ENCODE results near the gene DESI1. TPM values are rescaled to one million over a fixed set of nuclear protein-coding genes. Genes with fewer than 3 reads are reported as not detected.
"Not testable (repeated sequence)": the region's sequence is repeated elsewhere in the genome, so short reads cannot be mapped to it uniquely, and the experiment has no call there.

Gene DESI1
- total RNA-seq, 1 experiment from 2014 or later, result 20.9 TPM

- BruUV-seq (replicated peaks), result no TSS peak
- Histone ChIP-seq H4K20me1 (ENCODE audit: low read length) (peaks cover 7% of the 10 kb centered on the region; the same call in 1 of the 2 replicates), H3K9me3 (ENCODE audit: low read length) (no peaks in the 10 kb centered on the region), H3F3A (ENCODE audit: low read length, unreplicated experiment) (peaks cover 3% of the 10 kb centered on the region), H3K36me3 (ENCODE audit: low read depth, low read length) (peaks cover 60% of the 10 kb centered on the region), H3K4me3 (ENCODE audit: low read length) (no peak overlapping the region), H3K4me1 (ENCODE audit: insufficient read depth, low read length) (peaks cover 10% of the 10 kb centered on the region; the same call in 1 of the 2 replicates), H3K79me2 (ENCODE audit: low read length) (peaks cover 54% of the 10 kb centered on the region), H3K27ac (ENCODE audit: low read length) (no peak overlapping the region), H3K4me2 (ENCODE audit: low read length) (no peak overlapping the region), H3K9ac (ENCODE audit: low read length) (no peak overlapping the region), H2AFZ (ENCODE audit: low read length) (no peak overlapping the region), H3K9me2 (replicated peaks; ENCODE audit: low read length) (no peaks in the 10 kb centered on the region), H3K27me3 (ENCODE audit: low read length) (no peaks in the 10 kb centered on the region)
- TF ChIP-seq EZH2 (IDR thresholded peaks at IDR 0.05; ENCODE audit: low read length, unreplicated experiment), result no peak
- no peak for TF ChIP-seq EZH2phosphoT487 (IDR thresholded peaks at IDR 0.05; ENCODE audit: borderline replicate concordance, low read length)
- TF ChIP-seq CTCF (conservative IDR thresholded peaks at IDR 0.05; ENCODE audit: low read depth, low read length), result no peak
- DNase-seq (no peak), ATAC-seq (no peak)
- CTCF ChIA-PET, result no interaction called here
- POLR2A ChIA-PET (ENCODE audit: unreplicated experiment), result no interaction called here
- intact Hi-C loops (cut with micrococcal nuclease), result no loop called here
These were observed 17.3 kb upstream of the DESI1 start for GRCh38 chr22:41638124-41638523.

DNA sequence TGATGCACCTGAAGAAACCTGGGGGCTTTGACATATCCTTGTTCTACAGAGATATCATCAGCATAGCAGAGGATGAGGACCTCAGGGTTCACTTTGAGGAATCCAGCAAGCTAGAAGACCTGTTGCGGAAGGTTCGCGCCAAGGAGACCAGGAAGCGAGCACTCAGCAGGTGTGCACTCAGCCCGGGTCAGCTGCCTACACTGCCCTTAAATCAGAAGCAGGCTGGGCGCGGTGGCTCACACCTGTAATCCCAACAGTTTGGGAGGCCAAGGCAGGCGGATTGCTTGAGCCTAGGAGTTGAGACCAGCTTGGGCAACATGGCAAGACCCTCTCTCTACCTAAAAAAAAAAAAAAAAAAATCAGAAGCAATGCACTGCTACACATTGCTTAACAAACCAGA is 16.8 kb upstream of the DESI1 start:
- H2AFZ ChIP-seq (ENCODE audit: low read length); H3F3A ChIP-seq (ENCODE audit: low read length, unreplicated experiment); H3K9me3 ChIP-seq (ENCODE audit: low read length); DNase-seq; ATAC-seq; H3K27me3 ChIP-seq (ENCODE audit: low read length); H3K9ac ChIP-seq (ENCODE audit: low read length); H3K4me1 ChIP-seq (ENCODE audit: insufficient read depth, low read length); CTCF ChIA-PET; H3K4me3 ChIP-seq (ENCODE audit: low read length); H3K27ac ChIP-seq (ENCODE audit: low read length); H3K9me2 ChIP-seq (replicated peaks; ENCODE audit: low read length); H3K4me2 ChIP-seq (ENCODE audit: low read length); POLR2A ChIA-PET (ENCODE audit: unreplicated experiment); BruUV-seq (replicated peaks); intact Hi-C loops (cut with micrococcal nuclease); H4K20me1 ChIP-seq (ENCODE audit: low read length): not testable (repeated sequence)
- peaks cover 56% of the 10 kb centered on the region for H3K36me3 ChIP-seq (ENCODE audit: low read depth, low read length)
- peaks cover 49% of the 10 kb centered on the region for H3K79me2 ChIP-seq (ENCODE audit: low read length)

GRCh38 chr22:41636467-41636866 is 15.6 kb upstream of the DESI1 start:
- Histone ChIP-seq H3K27ac (ENCODE audit: low read length) (peak overlapping the region; percentile 22; the same call in 1 of the 2 replicates), H3K4me2 (ENCODE audit: low read length) (no peak overlapping the region), H3F3A (ENCODE audit: low read length, unreplicated experiment) (peaks cover 3% of the 10 kb centered on the region), H2AFZ (ENCODE audit: low read length) (no peak overlapping the region), H3K79me2 (ENCODE audit: low read length) (peaks cover 39% of the 10 kb centered on the region), H3K9me2 (replicated peaks; ENCODE audit: low read length) (no peaks in the 10 kb centered on the region), H3K27me3 (ENCODE audit: low read length) (no peaks in the 10 kb centered on the region), H3K36me3 (ENCODE audit: low read depth, low read length) (peaks cover 44% of the 10 kb centered on the region), H3K9ac (ENCODE audit: low read length) (no peak overlapping the region), H4K20me1 (ENCODE audit: low read length) (peaks cover 7% of the 10 kb centered on the region; the same call in 1 of the 2 replicates), H3K9me3 (ENCODE audit: low read length) (no peaks in the 10 kb centered on the region), H3K4me1 (ENCODE audit: insufficient read depth, low read length) (peaks cover 10% of the 10 kb centered on the region; the same call in 1 of the 2 replicates), H3K4me3 (ENCODE audit: low read length) (no peak overlapping the region)
- no peak for TF ChIP-seq EZH2phosphoT487 (IDR thresholded peaks at IDR 0.05; ENCODE audit: borderline replicate concordance, low read length)
- no peak for TF ChIP-seq CTCF (conservative IDR thresholded peaks at IDR 0.05; ENCODE audit: low read depth, low read length)
- TF ChIP-seq EZH2 (IDR thresholded peaks at IDR 0.05; ENCODE audit: low read length, unreplicated experiment), result no peak
- TSS peak; percentile 8 for BruUV-seq (replicated peaks)
- ChIA-PET POLR2A (ENCODE audit: unreplicated experiment) (no interaction called here), CTCF (no interaction called here)
- DNase-seq (peak; percentile 76), ATAC-seq (peak; percentile 93)
- intact Hi-C loops (cut with micrococcal nuclease), result no loop called here

DNA sequence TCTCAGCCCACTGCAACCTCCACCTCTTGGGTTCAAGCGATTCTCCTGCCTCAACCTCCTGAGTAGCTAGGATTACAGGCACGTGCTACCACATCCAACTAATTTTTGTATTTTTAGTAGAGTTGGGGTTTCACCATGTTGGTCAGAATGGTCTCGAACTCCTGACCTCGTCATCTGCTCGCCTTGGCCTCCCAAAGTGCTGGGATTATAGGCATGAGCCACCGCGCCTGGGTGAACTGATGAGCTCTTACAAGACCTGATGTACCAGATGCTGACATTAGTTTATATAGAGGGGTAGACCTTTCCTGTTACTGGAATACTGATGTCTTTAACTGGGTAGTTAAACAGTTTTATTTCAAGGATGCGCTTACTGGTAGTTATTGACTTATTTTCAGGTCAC is 13.8 kb upstream of the DESI1 start:
- H2AFZ ChIP-seq (ENCODE audit: low read length); POLR2A ChIA-PET (ENCODE audit: unreplicated experiment); H3K4me2 ChIP-seq (ENCODE audit: low read length); H3K4me3 ChIP-seq (ENCODE audit: low read length); ATAC-seq; H3K9ac ChIP-seq (ENCODE audit: low read length); H3F3A ChIP-seq (ENCODE audit: low read length, unreplicated experiment); H3K9me2 ChIP-seq (replicated peaks; ENCODE audit: low read length); H3K9me3 ChIP-seq (ENCODE audit: low read length); H4K20me1 ChIP-seq (ENCODE audit: low read length); DNase-seq; H3K27me3 ChIP-seq (ENCODE audit: low read length); CTCF ChIA-PET; BruUV-seq (replicated peaks); H3K4me1 ChIP-seq (ENCODE audit: insufficient read depth, low read length); intact Hi-C loops (cut with micrococcal nuclease); H3K27ac ChIP-seq (ENCODE audit: low read length): not testable (repeated sequence)
- Histone ChIP-seq H3K36me3 (ENCODE audit: low read depth, low read length) (peaks cover 32% of the 10 kb centered on the region), H3K79me2 (ENCODE audit: low read length) (peaks cover 31% of the 10 kb centered on the region)

GRCh38 chr22:41631615-41632014 is 10.8 kb upstream of the DESI1 start:
- H3K4me1 ChIP-seq (ENCODE audit: insufficient read depth, low read length); intact Hi-C loops (cut with micrococcal nuclease); POLR2A ChIA-PET (ENCODE audit: unreplicated experiment); H3K9me3 ChIP-seq (ENCODE audit: low read length); ATAC-seq; H3K4me2 ChIP-seq (ENCODE audit: low read length); H3K27ac ChIP-seq (ENCODE audit: low read length); H3F3A ChIP-seq (ENCODE audit: low read length, unreplicated experiment); BruUV-seq (replicated peaks); H3K27me3 ChIP-seq (ENCODE audit: low read length); H3K4me3 ChIP-seq (ENCODE audit: low read length); CTCF ChIA-PET; DNase-seq; H4K20me1 ChIP-seq (ENCODE audit: low read length); H3K9me2 ChIP-seq (replicated peaks; ENCODE audit: low read length); H2AFZ ChIP-seq (ENCODE audit: low read length); H3K9ac ChIP-seq (ENCODE audit: low read length): not testable (repeated sequence)
- Histone ChIP-seq H3K36me3 (ENCODE audit: low read depth, low read length) (peaks cover 31% of the 10 kb centered on the region), H3K79me2 (ENCODE audit: low read length) (peaks cover 30% of the 10 kb centered on the region)
